Neural crest cell (in vitro differentiated cells): Measurements from ENCODE around the gene SCN4B. TPM values are rescaled to one million over a fixed set of nuclear protein-coding genes. Genes with fewer than 3 reads are reported as not detected.

Experiments
- DNase-seq: peaks from one replicate; pipeline ENCODE4 v3.0.0; 2021; ENCODE audit warnings: low read depth, mixed read lengths, low spot score
- H3K27ac Mint-ChIP-seq: one replicate; pipeline ENCODE4 v1.8.0; 2021; ENCODE audit warnings: mild to moderate bottlenecking, mixed read lengths; ENCODE audit not compliant: unreplicated experiment
- H3K27me3 Mint-ChIP-seq: 2 replicates; pipeline ENCODE4 v1.8.0; 2021; ENCODE audit warnings: low read depth, mild to moderate bottlenecking, mixed read lengths
- H3K36me3 Mint-ChIP-seq: 2 replicates; pipeline ENCODE4 v1.8.0; 2021; ENCODE audit warnings: low read depth, mild to moderate bottlenecking, mixed read lengths
- H3K4me1 Mint-ChIP-seq: 2 replicates; pipeline ENCODE4 v1.8.0; 2021; ENCODE audit warnings: mixed read lengths
- H3K4me3 Mint-ChIP-seq: one replicate; pipeline ENCODE4 v1.8.0; 2021; ENCODE audit warnings: mild to moderate bottlenecking, mixed read lengths
- H3K9me3 Mint-ChIP-seq: 2 replicates; pipeline ENCODE4 v1.8.0; 2021; ENCODE audit warnings: mixed read lengths
- total RNA-seq: library from RNA; stranded (reverse); gene quantifications from 2 replicates; pipeline ENCODE4 v1.2.1, GENCODE V29; 2021
- TF ChIP-seq, protein P1 (sequence below): fragments of 200-600 bp; sonication (generic); conservative IDR thresholded peaks from 2 replicates; pipeline ENCODE4 v1.5.0; 2021; ENCODE audit warnings: antibody characterized with exemption, mild to moderate bottlenecking

SCN4B gene
- total RNA-seq, 1 donor from 2014 or later = 2.0 TPM

DNA sequence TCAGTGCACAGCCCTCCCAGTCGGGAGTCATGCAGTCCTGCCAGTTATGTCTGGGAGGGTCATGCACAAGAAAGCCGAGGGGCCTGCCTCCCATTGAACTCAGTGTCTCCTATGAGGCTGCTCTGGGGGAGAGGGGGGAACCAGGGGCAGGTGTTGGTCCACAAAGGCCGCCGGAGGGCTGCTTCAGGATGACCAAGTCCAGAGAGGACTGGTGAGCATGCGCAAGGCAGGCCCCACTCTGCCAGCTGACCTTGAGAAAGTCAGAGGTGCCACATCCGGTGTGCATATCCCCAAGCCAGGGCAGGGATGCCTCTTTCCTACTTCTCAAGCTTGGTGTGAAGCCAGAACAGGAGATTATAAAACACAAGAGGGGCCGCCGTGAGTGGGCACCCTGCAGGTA lies 4.4 kb downstream of the SCN4B start:
- Mint-ChIP-seq H3K9me3 (no peaks in the 10 kb centered on the region), H3K27ac (no peak overlapping the region), H3K4me1 (peaks cover 5% of the 10 kb centered on the region), H3K27me3 (peaks cover 95% of the 10 kb centered on the region), H3K36me3 (no peaks in the 10 kb centered on the region), H3K4me3 (peak overlapping the region; percentile 72)
- DNase-seq = no peak
- TF ChIP-seq, protein P1, sequence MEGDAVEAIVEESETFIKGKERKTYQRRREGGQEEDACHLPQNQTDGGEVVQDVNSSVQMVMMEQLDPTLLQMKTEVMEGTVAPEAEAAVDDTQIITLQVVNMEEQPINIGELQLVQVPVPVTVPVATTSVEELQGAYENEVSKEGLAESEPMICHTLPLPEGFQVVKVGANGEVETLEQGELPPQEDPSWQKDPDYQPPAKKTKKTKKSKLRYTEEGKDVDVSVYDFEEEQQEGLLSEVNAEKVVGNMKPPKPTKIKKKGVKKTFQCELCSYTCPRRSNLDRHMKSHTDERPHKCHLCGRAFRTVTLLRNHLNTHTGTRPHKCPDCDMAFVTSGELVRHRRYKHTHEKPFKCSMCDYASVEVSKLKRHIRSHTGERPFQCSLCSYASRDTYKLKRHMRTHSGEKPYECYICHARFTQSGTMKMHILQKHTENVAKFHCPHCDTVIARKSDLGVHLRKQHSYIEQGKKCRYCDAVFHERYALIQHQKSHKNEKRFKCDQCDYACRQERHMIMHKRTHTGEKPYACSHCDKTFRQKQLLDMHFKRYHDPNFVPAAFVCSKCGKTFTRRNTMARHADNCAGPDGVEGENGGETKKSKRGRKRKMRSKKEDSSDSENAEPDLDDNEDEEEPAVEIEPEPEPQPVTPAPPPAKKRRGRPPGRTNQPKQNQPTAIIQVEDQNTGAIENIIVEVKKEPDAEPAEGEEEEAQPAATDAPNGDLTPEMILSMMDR = no peak

DNA sequence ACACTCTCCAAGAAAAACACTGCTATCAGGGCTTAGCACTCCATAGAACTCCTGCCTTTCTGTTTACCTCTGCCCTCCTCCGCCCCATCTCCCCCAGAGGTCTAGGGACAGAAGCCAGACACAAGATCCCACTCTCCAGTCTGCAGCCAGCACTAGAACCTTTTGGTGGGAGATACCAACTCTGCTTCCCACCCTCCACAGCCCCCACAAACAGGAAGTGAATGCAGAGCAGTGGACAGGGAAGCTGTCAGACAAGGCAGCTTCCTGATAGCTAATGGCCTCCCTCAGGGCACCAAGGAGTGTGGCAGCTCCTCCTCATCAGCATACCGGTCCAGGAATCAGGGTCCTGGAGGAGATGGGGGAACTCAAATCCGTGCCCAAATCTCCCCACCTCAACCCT lies 5.1 kb downstream of the SCN4B start:
- no peak for DNase-seq
- Mint-ChIP-seq H3K36me3 (no peaks in the 10 kb centered on the region), H3K27ac (no peak overlapping the region), H3K27me3 (peaks cover 96% of the 10 kb centered on the region), H3K9me3 (no peaks in the 10 kb centered on the region), H3K4me1 (peaks cover 5% of the 10 kb centered on the region), H3K4me3 (peak overlapping the region; percentile 72)
- TF ChIP-seq, protein P1 = no peak

DNA sequence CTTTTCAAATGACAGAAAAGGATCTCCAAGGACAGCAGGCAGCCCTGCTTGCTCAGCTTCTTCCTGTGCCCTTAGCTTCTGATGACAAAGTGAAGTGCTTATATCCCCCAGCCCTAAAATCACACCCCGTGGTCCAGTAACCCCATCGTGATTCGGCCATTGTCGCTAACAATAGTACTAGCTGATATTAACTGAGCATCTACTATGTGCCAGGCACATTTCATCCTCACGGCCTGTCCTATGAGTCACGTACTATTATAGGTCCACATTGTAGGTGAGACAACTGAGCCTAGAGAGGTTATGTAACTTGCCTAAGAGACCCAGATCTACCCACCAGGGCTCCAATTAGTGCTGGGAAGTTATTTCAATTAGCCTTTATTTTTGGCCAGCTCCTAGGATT lies 6.1 kb downstream of the SCN4B start:
- Mint-ChIP-seq H3K4me1 (peaks cover 5% of the 10 kb centered on the region), H3K27ac (no peak overlapping the region), H3K4me3 (peak overlapping the region; percentile 81), H3K27me3 (peaks cover 96% of the 10 kb centered on the region), H3K36me3 (no peaks in the 10 kb centered on the region), H3K9me3 (no peaks in the 10 kb centered on the region)
- TF ChIP-seq, protein P1 = no peak
- DNase-seq = no peak

DNA sequence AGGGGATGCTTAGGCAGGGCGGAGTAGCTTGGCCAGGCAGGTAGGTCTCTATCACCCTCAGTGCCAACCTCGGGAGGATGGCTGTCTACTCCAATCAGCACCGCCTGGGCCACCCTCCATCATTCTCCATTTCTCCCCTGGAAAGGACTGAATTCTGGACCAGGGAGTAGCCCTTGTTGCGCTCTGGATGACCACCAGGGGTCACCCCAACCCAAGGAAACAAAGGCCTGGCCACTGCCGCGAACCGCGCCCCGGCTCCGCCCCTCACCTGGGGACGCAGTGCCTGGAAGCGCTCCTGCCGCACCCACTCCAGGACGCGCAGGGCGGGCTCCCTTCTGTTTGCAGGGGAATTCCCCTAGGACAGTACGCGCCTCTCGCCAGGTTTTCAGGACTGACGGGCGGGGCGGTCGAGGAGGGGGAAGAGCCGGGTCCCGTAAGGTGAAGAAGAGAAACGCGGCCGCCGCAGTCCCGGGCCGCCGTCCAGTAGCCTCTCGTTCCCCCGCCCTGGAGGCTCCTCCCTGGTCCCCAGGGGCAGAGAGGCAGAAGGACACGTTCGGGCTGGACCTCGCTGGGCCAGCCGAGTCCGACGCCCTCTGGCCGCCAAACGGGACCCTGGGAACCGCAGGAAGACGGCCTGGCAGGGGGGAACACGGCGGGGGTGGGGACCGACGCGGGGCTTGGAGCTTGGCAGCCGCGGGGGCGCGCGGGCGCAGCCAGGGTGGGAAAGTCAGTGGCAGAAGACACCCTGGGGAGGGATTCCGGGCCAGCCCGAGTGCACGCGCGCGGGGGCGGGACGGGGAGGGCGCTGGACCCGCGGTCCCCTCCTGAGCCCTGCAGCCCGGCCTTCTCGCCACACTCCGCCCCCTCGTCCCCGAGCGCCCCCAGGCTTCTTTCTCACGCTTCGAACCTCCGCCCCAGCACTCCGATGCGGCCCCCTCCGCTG lies 7.1 kb downstream of the SCN4B start:
- H3K4me1 Mint-ChIP-seq = peaks cover 5% of the 10 kb centered on the region
- no peak overlapping the region for H3K27ac Mint-ChIP-seq
- H3K36me3 Mint-ChIP-seq = no peaks in the 10 kb centered on the region
- DNase-seq = peak; percentile 86
- no peaks in the 10 kb centered on the region for H3K9me3 Mint-ChIP-seq
- H3K27me3 Mint-ChIP-seq = peaks cover 94% of the 10 kb centered on the region
- TF ChIP-seq, protein P1 = peak; percentile 98
- peak overlapping the region; percentile 74 for H3K4me3 Mint-ChIP-seq

DNA sequence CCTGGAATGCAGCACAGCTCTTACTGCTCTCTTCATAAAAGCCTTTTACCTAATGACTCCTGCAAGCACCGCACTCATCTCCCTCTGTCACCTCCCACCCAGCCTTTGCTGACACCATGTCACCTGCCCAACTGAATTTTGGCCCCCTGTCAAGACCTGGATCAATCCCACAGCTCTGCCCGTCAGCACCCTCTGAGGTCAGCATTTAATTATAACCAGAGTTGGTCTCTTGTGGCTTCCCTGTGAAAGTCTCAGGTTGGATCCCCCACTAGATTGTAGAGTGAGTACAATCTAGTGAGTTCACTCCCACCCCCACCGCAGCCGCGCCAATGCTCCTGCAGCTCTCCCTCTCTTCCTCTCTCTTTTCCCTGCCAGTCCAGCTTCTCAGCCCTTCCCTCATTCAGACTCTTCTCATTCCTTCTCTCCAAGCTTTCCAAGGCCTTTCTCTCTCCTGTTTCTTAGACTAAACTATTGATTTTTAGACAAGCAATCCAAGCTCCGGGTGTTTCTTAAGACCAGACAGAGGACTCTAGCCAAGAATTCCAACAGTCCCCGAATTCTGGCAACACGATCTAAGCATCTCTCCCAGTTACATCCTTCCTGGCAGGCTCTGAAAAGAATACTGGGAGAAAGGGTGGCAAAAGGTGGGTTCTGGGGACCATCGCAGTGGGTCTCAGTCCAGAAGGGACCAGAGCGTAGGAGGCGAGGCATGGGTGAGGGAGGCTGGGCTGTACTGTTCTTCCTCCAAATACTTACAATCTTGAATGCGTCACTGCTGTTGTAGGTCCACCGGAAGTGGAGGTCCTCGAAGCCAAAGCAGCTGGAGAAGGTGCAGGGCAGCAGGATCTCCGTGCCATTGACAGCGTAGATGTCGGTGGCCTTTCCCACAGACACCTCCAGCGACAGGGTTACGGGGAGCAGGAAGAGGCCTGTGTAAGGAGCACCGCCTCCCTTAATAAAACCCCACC lies 8.0 kb downstream of the SCN4B start:
- peaks cover 92% of the 10 kb centered on the region for H3K27me3 Mint-ChIP-seq
- peak overlapping the region; percentile 51 for H3K4me3 Mint-ChIP-seq
- TF ChIP-seq, protein P1 = no peak
- H3K9me3 Mint-ChIP-seq = no peaks in the 10 kb centered on the region
- H3K27ac Mint-ChIP-seq = no peak overlapping the region
- peaks cover 5% of the 10 kb centered on the region for H3K4me1 Mint-ChIP-seq
- no peak for DNase-seq
- H3K36me3 Mint-ChIP-seq = no peaks in the 10 kb centered on the region
